Measurements from ENCODE around the gene PRPF40B.
"Not testable (repeated sequence)": the region's sequence is repeated elsewhere in the genome, so short reads cannot be mapped to it uniquely, and the experiment has no call there.

Gene PRPF40B

DNA sequence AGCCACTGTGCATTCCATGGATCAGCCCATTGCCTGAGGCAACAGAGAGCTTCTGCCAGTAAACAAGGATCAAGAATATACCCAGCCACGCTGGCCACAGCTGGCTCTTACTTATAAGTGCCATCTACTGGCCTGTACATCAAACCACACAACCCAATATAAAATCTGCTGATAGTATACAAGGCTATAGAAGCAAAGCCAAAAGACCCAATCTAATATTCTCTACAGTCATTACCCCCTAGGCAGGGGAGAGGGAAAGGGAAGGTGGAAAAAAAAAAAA is 13.5 kb upstream of the PRPF40B start:
- DNase-seq: no peak

DNA sequence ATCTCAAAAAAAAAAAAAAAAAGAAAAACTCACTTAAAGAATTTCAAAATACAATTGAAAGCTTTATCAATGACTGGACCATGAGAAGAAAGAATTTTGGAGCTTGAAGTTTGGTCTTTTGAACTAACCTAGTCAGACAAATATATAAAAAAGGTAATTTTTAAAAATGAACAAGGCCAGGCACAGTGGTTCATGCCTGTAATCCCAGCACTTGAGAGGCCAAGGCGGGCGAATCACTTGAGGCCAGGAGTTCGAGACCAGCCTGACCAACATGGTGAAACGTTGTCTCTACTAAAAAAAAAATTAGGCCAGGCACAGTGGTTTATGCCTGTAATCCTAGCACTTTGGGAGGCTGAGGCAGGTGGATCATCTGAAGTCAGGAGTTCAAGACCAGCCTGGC is 12.6 kb upstream of the PRPF40B start:
- not testable (repeated sequence) for DNase-seq

DNA sequence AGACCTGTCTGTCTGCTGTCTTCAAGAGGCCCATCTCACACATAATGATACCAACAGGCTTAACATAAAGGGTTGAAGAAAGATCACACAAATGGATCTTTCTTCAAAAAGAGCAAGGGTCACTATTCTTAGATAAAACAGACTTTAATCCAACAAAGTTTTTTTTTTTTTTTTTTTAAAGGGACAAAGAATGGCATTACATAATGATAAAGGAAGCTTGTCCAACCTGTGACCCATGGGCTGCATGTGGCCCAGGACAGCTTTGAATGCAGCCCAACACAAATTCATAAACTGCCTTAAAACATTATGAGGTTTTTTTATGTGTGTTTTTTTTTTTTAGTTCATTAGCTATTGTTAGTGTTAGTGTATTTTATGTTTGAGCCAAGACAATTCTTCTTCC is 11.2 kb upstream of the PRPF40B start:
- no peak for DNase-seq

DNA sequence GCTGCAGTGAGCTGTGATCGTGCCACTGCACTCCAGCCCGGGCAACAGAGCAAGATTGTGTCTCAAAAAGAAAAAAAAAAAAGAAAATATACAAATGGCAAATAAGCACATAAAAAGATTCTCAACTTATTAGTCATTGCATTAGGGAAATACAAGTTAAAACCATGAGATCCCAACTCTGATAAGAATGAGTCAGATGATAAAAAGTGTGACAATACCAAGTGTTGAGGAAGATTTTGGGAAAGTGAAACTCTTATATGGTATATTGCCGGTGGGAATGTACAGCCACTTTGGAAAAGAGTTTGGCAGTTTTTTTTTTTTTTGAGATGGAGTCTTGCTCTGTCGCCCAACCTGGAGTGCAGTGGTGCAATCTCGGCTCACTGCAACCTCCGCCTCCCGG is 7.6 kb upstream of the PRPF40B start:
- no peak for DNase-seq

DNA sequence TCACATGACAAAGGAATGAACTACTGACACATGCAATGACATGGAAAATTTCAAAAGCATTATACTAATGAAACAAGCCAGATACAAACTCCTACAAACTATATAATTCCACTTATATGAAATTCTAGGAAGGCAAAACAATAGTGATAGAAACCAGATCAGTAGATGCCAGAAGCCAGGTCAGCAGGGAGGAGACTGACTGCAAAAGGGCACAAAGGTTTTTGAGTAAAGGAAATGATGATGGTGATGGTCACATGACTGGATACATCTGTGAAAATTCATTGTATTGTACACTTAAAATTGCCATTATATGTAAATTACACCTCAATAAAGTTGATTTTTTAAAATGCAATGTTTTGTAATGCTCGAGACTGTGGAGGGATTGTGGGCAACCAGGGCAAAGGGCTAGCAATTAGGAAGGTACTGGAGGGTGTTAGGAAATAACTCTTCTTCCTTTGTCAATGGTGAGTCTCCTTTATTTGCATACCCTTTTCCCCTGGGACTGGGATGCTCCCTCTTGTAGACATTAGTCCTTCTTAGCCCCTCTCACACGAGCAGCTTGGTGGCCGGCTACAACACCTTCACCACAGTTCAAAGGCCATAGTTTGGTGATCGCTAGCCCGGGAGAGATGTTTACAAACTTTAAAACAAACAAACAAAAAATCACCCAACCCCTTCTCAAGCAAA is 6.7 kb upstream of the PRPF40B start:
- DNase-seq: no peak

DNA sequence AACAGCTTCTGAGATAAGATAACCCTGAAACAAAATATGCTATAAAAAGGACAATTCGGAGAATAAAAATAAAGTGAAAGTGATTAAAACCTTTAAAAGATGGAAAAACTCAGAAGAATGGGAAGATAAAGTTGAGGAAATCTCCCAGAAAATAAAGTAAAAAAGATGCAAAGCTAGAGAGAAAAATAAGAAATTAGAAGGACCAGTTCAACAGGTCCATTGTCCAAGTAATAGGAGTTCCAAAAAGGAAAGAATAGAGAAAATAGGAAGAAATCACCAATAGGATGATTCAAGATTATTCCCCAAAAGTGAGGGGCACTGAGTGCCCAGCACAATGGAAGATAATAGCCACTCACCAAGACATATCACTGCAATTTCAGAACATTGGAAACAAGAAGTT is 4.8 kb upstream of the PRPF40B start:
- no peak for DNase-seq

DNA sequence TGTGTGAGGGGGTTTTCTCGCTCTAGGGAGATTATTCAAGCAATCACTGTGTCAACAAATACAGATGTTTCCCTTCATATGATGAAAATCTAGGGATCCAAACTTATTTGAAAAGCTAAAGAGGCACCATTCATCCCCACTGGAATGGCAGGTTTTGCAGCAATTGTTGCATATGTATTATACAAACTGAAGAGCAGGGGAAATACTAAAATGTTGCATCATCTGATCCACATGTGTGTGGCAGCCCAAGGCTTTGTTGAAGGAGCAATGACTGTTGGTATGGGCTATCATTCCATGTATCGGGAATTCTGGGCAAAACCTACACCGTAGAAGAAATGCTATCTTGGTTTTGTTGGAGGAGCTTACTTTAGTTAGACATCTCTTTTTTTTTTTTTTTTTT is 4.1 kb upstream of the PRPF40B start:
- no peak for DNase-seq

DNA sequence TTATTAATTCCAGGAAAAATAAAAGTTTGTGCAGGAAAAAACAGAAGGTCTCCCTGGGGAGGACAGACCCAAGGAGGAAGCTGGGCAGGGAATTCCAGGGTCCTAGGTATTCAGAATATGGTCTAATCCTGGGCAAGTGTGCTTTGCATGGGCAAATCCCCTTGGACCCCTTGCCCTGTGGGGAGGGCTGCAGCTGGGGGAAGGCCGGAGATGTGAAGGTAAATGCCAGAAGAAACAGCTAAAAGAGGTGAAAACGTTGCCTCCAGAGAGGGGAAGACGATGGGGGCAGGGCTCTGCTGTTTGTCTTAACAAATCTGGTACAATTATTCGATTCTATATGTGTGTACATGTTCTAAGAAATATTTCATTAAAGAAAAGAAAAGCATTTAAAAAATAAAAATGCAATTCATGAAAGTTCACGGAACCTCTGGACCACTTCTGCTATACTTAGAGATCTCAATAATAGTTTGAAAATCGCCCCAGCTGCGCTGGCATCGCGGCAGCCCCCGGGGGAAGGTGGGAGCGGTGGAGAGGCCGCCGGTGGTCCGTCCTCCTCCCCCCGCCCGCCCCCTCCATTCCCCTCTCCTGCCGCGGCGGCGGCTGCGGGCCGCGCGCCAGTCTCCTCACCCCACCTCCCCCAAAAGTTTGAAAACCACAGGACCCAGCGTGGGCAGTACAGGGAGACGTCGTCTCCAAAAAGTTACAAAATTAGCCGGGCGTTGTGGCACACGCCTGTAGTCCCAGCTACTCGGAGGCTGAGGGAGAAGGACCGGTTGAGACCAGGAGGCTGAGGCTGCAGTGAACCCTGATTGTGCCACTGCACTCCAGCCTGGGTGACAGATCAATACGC is 1.5 kb upstream of the PRPF40B start:
- DNase-seq: no peak

DNA sequence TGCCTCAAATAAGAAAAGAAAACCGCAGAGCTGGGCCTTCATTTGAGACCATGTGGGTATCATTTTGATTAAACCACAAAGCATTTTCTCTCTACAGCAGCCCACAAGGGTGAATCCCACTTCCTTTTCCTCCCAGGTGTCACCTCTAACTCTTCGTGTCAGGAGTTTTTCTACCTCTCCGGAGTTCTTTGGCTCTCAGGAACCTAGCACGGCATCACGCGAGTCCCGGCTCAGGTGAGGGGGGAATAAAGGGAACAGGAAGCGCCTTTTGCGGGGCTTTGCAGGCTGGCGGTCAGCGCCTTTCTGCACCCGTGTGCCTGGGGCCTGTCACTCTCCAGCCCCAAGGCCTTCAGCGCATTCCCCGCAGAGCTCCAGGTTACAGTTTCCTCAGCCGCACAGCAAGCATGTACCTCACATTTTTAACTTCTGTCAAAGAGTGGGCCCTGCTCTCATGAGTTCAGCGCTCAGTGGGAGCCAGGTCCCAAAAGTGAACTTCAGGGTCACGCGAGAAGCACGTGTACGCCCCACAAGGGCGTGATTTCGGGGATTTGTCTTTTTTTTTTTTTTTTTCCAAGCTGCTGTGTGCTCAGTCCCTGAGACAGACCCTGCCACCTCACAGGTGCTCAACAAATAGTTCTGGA is 740 bp upstream of the PRPF40B start:
- DNase-seq: no peak

DNA sequence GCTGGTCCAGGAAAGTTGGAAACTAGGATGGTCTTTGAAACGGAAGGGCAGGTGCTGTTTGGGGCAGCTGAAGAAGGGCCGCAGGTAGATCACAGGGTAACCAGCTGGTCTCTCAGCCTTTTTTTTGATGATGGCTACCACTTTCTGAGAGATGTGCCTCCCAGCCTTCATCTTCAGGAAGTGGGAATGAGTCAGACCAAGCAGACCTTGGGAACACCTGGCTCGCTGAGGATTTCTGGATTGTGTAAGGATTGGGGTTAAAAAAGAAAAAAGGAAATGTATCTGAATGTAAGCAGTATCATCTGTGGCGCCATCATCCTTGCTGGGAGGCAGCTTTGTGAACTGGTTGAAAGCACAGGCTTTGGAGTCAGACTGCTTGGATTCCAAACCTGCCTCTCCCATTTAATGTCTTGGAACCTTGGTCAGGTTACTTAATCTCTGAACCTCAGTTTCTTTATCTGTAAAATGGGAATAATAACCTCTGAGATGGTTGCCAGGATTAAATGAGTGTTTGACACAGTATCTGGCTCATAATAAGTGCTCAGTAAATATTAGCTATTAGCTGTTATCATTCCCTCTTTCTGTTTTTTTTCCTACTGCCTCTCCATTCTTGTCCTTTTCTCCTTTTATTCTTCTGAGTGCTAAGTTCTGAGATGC is 1.7 kb downstream of the PRPF40B start:
- DNase-seq: no peak

DNA sequence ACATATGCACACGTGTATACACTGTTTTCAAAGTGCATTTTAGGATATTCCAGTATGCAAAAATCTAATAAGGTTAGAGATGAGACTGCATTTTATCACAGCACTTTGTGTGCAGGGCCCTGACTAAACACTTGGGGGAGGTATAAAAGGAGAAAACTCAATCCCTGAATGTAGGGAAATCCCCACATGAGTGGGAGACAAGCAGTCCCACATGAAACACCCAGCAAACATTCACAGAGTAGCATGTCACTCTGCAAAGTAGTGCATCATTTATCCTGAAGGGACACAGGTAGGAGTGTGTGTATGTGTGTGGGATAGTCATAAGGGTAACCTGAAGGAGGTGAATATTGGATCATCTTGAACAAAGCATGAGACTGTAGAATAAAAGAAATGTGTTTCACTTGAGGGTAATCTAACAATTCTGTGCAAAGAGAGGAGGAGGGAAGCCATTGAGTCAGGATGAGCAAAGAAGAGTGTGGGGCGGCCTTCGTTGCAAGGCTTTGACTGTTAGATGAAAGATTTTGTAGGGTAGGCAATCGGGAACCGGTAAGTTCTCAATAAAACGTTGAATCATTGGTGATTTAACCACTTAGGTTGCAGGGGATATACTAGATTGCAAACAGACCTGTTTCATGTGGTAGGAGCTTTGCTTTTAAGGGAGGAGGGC is 2.9 kb downstream of the PRPF40B start:
- no peak for DNase-seq

DNA sequence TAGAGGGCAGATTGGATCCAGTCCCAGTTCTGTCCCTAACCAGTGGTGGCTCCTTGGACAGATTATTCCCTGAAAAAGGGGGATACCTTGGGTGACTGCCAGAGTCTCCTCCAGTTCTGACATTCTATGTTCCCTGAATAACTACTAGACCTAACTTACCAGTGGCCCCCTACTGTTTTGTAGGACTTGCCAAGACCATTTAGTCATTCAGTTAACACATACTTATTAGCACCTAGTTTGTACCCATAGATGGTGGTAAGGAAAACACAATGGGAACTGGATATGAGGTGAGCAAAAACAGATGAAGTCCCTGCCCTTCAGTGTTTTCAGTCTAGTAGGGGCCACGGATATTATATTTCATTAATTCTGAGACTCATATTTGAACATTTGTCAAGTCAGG is 3.5 kb downstream of the PRPF40B start:
- DNase-seq: no peak

DNA sequence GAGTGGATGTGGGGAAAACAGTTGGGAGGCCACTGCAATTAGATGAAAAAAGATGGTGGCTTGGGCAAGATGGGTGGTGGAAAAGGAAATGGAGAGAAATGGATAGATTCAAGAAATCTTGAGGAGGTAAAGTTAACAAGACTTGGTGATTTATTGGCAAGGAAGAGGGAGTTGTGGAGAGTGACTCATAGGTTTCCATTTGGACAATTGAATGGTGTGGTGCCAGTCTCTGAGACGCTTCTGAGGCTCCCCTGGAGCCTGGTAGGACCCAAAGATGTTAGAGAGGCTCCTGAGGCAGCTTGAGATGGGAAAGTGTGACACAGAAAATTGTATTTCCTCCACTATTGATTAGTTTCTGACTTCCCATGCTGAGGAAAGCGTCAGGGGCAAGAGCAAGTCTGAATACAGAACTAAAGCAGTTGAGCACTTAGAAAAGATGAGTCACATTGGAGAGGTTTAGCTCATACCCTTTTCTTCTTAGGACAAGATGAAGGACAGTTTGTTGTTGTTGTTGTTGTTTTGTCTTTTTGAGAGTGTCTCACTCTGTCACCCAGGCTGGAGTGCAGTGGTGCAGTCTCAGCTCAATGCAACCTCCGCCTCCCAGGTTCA is 4.5 kb downstream of the PRPF40B start:
- no peak for DNase-seq

DNA sequence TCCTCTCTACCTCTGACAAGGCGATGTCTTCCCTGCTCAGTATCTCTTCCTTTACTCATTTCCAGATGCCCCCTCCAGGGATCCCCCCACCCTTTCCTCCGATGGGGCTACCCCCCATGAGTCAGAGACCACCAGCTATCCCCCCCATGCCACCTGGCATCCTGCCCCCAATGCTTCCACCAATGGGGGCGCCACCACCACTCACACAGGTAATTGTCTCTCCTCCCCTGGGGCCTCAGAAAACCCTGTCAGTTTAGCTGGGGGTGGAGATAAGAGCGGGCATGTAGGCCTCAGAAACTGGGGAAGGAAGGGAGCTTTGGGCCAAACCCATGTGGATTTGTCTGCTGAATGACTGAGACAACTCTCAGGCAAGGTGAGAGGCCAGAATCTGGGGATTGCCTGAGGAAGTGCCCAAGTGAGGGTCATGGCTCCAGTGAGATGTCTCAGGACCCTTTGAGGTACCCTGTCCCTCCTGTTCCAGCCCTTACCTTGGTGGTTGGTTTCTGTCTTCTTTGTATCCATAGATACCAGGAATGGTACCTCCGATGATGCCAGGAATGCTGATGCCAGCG is 8.1 kb downstream of the PRPF40B start:
- no peak for DNase-seq

DNA sequence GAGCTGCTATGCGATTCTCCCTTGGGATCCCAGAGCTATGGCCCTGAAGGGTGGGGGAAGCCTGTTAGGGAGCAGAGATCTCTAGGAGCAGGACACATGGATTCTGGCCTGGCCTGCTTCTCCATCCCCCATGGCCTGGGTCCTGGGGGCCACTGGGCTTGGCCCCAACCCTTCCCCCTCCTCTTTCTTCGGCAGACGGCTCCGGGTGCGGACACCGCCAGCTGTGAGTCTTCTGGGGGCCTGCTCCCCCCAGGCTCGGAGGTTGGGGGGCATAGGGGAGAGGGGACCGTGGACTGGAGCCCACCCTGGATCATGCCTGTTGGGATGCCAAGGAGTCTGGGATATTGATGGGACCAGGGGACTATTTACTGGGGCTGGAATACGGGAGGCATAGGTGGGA is 9.0 kb downstream of the PRPF40B start:
- no peak for DNase-seq

DNA sequence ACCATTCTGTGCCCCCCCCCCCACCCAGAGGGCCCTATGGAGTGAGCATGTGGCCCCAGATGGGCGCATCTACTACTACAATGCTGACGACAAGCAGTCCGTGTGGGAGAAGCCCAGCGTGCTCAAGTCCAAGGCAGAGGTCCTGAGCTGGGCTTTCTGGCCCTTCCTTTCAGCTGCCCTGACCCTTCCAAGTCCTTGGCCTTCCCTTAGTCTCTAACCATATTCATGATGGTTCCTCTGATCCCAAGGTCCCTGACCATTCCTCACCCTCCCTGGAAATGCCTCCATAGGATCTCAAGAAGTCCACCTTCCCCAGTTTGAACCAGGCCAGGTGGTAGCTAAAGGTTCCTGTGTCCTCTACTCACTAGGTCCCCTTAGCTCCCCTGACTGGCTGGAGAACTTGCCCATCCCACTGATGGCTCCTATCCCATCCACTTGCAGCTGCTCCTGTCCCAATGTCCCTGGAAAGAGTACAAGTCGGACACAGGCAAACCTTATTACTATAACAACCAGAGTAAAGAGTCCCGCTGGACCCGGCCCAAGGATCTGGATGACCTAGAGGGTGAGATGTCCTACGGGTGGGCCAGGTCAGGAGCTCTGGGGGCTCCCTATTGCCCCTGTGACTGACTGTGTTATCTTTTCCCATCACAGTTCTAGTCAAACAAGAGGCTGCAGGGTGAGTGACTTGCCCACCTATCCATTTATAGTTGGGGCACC is 9.8 kb downstream of the PRPF40B start:
- no peak for DNase-seq

DNA sequence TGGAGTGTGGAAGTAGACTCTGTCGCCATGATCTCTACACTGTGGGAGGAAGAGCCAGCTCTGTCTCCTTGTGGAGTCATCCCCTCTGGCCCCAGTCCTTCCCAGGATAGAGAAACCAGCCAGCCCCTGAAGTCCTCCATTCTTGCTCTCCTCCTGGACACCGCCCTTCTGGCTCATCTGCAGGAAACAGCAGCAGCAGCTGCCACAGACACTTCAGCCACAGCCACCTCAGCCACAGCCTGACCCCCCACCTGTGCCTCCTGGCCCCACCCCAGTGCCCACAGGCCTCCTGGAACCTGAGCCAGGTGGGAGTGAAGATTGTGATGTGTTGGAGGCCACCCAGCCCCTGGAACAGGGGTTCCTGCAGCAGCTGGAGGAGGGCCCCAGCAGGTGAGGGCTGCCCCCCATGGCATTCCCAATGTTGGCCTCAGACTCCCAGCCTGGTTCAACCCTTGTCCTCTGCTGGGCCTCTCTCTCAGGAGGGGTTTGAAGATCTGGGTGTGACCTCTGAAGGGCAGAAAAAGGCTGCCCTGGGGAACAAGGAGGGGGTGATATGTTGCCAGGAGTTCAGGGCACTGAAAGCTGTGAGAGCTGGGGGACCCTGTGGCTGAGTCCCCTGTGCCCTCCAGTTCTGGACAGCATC is 10.5 kb downstream of the PRPF40B start:
- no peak for DNase-seq

DNA sequence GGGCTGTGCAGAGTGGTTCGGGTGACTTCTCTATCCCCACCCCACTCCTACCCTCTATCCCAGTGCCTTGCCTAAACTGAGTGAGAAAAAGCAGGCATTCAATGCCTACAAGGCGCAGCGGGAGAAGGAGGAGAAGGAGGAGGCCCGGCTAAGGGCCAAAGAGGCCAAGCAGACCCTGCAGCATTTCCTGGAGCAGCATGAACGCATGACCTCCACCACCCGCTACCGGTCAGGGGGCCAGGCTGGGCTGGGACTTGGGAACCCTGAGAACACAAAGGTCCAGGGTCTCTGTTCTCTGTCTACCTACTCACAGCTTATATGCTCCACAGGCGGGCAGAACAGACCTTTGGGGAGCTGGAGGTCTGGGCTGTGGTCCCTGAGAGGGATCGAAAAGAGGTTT is 11.7 kb downstream of the PRPF40B start:
- no peak for DNase-seq

DNA sequence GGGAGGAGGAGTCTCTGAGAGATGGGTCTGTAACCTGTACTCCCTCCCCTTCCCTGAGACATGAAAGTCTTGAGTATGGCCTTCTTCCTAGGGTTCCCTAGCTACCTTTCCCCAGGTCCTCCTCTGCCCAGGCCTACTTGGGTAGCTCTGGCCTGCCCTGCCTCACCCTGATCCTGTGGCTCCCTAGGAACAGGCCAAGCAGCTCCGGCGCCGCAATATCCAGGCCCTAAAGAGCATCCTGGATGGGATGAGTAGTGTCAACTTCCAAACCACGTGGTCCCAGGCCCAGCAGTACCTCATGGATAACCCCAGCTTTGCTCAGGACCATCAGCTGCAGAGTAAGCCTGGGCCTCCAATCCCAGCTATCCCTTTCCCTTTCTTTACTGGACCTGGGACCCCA is 12.3 kb downstream of the PRPF40B start:
- no peak for DNase-seq

DNA sequence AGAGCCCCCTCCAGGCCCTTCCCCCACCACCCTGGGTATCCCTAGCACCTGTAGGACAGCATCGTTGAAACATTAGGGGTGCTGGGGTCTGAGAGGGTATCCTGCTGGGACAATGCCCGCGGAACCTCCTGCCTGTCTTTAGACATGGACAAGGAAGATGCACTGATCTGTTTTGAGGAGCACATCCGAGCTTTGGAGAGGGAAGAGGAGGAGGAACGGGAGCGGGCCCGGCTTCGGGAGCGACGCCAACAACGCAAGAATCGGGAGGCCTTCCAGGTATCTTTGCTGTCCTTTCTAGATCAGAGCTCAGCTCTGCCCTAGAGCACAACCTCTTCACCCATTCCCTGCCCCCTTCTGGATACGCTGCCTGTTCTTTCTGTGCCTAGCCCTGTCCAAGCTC is 13.2 kb downstream of the PRPF40B start:
- DNase-seq: no peak

Measured in NCI-H2227 treated with DMSO at 0.1 percent for 48 hours (cell line).